Measurements from ENCODE around the gene SMPDL3B. TPM values are rescaled to one million over a fixed set of nuclear protein-coding genes. Genes with fewer than 3 reads are reported as not detected.

Gene SMPDL3B
- total RNA-seq, 4 donors from 2014 or later = 6.6 TPM; not detected in 3

DNA sequence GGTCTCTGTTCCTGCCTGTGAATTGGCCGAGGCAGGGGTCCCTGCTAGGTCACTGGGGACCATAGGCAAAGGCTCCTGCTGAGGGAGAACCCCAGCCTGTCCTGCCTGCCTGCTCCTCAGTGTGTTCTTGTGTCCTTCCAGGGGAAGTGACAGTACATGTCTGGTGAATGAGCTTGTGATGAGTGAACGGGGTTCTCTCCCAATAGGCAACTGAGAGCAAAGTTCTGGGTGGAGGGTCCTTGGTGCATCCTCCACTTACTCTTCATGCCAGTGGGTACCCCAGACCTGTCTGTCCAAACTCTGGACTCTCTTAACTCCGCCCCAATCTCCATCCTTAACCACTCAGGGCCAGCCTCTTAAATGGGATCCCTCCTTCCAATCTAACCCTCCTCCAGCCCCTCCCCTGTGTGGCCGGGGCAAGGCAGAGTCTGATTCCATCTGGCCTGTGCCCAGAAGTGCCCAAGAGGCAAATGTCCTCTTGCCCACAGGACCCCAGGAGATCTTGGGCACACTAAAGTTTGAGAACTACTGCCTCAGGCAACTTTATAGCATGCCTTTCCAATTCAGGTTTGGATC is 26.9 kb downstream of the SMPDL3B start:
- no peaks in the 10 kb centered on the region for H3K4me1 ChIP-seq
- no peaks in the 10 kb centered on the region for H3K27me3 ChIP-seq
- no peaks in the 10 kb centered on the region for H3K36me3 ChIP-seq
- no peak for TF ChIP-seq POLR2A (IDR thresholded peaks at IDR 0.05)
- TF ChIP-seq, protein P1, sequence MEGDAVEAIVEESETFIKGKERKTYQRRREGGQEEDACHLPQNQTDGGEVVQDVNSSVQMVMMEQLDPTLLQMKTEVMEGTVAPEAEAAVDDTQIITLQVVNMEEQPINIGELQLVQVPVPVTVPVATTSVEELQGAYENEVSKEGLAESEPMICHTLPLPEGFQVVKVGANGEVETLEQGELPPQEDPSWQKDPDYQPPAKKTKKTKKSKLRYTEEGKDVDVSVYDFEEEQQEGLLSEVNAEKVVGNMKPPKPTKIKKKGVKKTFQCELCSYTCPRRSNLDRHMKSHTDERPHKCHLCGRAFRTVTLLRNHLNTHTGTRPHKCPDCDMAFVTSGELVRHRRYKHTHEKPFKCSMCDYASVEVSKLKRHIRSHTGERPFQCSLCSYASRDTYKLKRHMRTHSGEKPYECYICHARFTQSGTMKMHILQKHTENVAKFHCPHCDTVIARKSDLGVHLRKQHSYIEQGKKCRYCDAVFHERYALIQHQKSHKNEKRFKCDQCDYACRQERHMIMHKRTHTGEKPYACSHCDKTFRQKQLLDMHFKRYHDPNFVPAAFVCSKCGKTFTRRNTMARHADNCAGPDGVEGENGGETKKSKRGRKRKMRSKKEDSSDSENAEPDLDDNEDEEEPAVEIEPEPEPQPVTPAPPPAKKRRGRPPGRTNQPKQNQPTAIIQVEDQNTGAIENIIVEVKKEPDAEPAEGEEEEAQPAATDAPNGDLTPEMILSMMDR (IDR thresholded peaks at IDR 0.05) = no peak
- intact Hi-C loops (cut with DNase I; ENCODE audit: low total_unique reads) = no loop called here
- no peak for DNase-seq
- no peak overlapping the region for H3K4me3 ChIP-seq
- no peaks in the 10 kb centered on the region for H3K9me3 ChIP-seq
- H3K27ac ChIP-seq = peak overlapping the region in 1 of 2 donors; percentile 98

DNA sequence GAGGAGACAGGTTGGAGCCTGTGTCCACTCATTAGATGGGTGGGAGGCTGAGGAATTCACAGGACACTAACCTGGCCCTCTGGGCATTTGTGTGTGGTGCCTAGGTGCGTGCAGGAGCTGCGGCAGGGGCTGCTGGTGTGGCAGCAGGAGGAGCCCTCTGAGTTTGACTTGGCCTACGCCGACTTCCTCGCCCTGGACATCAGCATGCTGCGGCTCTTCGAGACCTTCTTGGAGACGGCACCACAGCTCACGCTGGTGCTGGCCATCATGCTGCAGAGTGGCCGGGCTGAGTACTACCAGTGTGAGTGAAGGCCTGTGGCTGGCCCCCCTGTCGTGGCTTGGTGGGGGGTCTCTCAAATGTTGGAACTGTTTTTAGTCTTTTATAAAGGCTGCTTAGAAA is 28.6 kb downstream of the SMPDL3B start:
- Histone ChIP-seq H3K4me3 (no peak overlapping the region), H3K4me1 (no peaks in the 10 kb centered on the region), H3K36me3 (no peaks in the 10 kb centered on the region), H3K27me3 (no peaks in the 10 kb centered on the region), H3K9me3 (no peaks in the 10 kb centered on the region), H3K27ac (no peak overlapping the region)
- DNase-seq = no peak
- no peak for TF ChIP-seq POLR2A (IDR thresholded peaks at IDR 0.05)
- TF ChIP-seq, protein P1 (IDR thresholded peaks at IDR 0.05) = no peak
- intact Hi-C loops (cut with DNase I; ENCODE audit: low total_unique reads) = no loop called here

DNA sequence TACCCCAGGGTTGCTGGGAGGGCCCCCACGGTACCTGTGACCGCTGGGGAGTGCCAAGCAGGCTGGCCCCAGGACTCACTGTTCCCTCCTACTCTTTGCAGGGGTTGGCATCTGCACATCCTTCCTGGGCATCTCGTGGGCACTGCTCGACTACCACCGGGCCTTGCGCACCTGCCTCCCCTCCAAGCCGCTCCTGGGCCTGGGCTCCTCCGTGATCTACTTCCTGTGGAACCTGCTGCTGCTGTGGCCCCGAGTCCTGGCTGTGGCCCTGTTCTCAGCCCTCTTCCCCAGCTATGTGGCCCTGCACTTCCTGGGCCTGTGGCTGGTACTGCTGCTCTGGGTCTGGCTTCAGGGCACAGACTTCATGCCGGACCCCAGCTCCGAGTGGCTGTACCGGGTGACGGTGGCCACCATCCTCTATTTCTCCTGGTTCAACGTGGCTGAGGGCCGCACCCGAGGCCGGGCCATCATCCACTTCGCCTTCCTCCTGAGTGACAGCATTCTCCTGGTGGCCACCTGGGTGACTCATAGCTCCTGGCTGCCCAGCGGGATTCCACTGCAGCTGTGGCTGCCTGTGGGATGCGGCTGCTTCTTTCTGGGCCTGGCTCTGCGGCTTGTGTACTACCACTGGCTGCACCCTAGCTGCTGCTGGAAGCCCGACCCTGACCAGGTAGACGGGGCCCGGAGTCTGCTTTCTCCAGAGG is 31.8 kb downstream of the SMPDL3B start:
- Histone ChIP-seq H3K4me3 (no peak overlapping the region), H3K4me1 (no peaks in the 10 kb centered on the region), H3K27me3 (no peaks in the 10 kb centered on the region), H3K27ac (no peak overlapping the region), H3K9me3 (no peaks in the 10 kb centered on the region), H3K36me3 (no peaks in the 10 kb centered on the region)
- intact Hi-C loops (cut with DNase I; ENCODE audit: low total_unique reads) = no loop called here
- no peak for DNase-seq
- TF ChIP-seq, protein P1 (IDR thresholded peaks at IDR 0.05) = no peak
- no peak for TF ChIP-seq POLR2A (IDR thresholded peaks at IDR 0.05)

DNA sequence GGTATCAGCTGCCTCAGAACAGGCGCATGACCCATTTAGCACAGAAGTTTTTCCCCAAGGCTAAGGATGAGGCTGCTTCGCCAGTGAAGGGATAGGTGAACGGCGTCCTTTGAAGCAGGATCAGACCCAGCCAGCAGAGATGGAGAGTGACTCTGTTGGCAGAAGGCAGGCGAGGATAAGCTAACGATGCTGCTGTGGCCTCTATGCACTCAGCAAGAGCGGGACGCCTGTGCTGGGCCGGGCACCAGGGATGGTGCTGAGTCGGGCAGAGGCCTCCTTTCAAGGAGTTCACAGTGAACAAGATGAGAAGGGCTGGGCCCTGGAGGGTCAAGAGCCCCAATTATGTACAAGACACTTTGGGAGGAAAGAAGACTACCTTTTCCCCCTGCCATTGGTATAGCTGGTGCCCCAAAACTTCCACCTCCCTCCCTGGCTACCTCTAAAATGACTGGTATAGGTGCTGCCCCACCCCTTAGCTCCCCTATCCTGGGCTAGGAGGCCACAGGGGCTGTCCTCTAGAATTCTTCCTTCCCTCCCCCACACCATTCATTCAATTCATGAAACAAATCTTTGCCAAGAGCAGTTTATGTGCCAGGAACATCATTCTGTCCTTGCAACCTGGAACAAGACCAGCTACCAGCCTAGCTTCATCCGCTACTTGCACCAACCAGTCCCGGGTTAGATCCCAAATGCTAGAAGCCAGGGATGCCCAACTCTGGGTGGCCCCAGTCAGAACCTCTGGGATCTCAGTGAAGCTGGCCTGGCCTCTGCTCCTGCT is 32.5 kb downstream of the SMPDL3B start:
- H3K4me1 ChIP-seq = no peaks in the 10 kb centered on the region
- H3K27ac ChIP-seq = no peak overlapping the region
- no peak for TF ChIP-seq POLR2A (IDR thresholded peaks at IDR 0.05)
- TF ChIP-seq, protein P1 (IDR thresholded peaks at IDR 0.05) = no peak
- no peaks in the 10 kb centered on the region for H3K27me3 ChIP-seq
- H3K4me3 ChIP-seq = no peak overlapping the region
- H3K36me3 ChIP-seq = no peaks in the 10 kb centered on the region
- H3K9me3 ChIP-seq = no peaks in the 10 kb centered on the region
- DNase-seq = no peak
- intact Hi-C loops (cut with DNase I; ENCODE audit: low total_unique reads) = no loop called here
